ENCODE data around the gene PLXNC1. TPM values are rescaled to one million over a fixed set of nuclear protein-coding genes. Genes with fewer than 3 reads are reported as not detected.

The PLXNC1 gene
- total and polyA plus RNA-seq, 2 experiments from 2014 or later: 0.78 to 1.9 TPM

DNA sequence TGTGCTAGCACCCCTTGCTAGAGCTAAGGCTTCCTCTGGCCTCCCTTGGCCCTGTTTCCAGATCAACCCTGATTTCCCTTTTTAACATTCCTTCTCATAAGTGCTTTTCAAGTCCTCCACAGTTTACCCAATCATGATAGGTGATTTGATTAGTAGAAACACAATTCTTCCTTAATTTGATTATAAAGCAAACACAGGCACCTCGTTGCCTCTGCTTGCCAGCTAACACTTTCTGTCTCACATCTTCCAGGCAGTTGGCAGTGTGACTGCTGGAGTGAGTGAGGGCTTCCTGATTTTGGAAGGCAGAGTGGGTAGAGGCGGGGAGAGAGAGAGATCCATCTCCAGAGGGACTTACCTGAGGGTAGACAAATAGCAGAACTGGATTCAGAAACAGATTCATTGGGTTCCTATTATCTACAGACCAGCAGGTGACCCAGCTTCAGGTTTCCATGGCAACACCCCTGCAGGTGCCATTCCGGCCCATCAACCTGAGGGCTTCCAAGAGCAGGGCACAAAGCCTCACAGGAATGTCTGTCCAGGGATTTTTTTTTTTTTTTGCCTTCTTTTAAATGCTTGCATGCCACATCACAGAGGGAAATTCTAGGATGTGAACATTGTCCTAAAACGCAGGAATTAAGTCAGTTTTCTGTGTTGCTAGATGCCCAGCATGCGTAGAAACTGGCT is 77.7 kb downstream of the PLXNC1 start:
- H3F3A ChIP-seq (ENCODE audit: insufficient read depth): no peaks in the 10 kb centered on the region
- DNase-seq: no peak
- H3K27me3 ChIP-seq (replicated peaks; ENCODE audit: insufficient read depth): no peaks in the 10 kb centered on the region; the same call in 1 of the 2 replicates
- TF ChIP-seq EZH2phosphoT487 (IDR thresholded peaks at IDR 0.05; ENCODE audit: insufficient read depth, low read depth) (no peak), EZH2 (IDR thresholded peaks at IDR 0.05; ENCODE audit: insufficient read depth, poor library complexity, severe bottlenecking) (no peak)
- no peak overlapping the region for H3K9ac ChIP-seq
- H3K27ac ChIP-seq: no peak overlapping the region
- H2AFZ ChIP-seq: no peak overlapping the region
- no peak overlapping the region for H3K4me3 ChIP-seq
- H3K36me3 ChIP-seq (ENCODE audit: low read depth): no peaks in the 10 kb centered on the region
- no peaks in the 10 kb centered on the region for H3K9me3 ChIP-seq (ENCODE audit: low read depth)
- no peaks in the 10 kb centered on the region for H4K20me1 ChIP-seq (ENCODE audit: insufficient read depth)
- no peaks in the 10 kb centered on the region for H3K4me1 ChIP-seq (ENCODE audit: insufficient read depth)
- WGBS, 2 experiments (ENCODE audit: low coverage in 1 of 2, low lambda C conversion rate in 2 of 2, missing lambda C conversion rate in 2 of 2): 79 to 80% methylated on average over 5 of the region's 5 CpGs
- no peak overlapping the region for H3K4me2 ChIP-seq (ENCODE audit: unreplicated experiment)
- in situ Hi-C loops (cut with MboI): no loop called here
- no peaks in the 10 kb centered on the region for H3K9me2 ChIP-seq (ENCODE audit: insufficient read depth)
- no peaks in the 10 kb centered on the region for H3K79me2 ChIP-seq (ENCODE audit: insufficient read depth)

DNA sequence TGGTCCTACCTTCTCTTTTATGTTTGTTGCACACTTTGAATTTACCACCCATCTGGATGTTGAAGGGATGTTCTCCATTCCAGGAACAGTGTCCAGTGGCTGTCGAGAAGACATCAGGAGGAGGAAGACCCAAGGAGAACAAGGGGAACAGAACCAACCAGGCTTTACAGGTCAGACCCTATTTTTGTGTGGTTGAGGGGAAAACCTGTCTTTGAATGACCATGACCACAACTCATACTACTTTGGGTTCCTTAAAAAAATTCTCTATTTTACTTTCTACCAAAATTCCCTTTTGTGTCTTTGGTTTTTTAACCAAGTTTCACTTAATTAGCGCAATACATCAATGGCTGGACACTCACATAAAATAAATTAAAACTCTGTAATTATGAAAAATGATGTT is 78.7 kb downstream of the PLXNC1 start:
- H3F3A ChIP-seq (ENCODE audit: insufficient read depth): no peaks in the 10 kb centered on the region
- H3K9me2 ChIP-seq (ENCODE audit: insufficient read depth): no peaks in the 10 kb centered on the region
- H3K27ac ChIP-seq: no peak overlapping the region
- no peak overlapping the region for H2AFZ ChIP-seq
- no peaks in the 10 kb centered on the region for H3K36me3 ChIP-seq (ENCODE audit: low read depth)
- no peak overlapping the region for H3K4me2 ChIP-seq (ENCODE audit: unreplicated experiment)
- H3K27me3 ChIP-seq (replicated peaks; ENCODE audit: insufficient read depth): no peaks in the 10 kb centered on the region; the same call in 1 of the 2 replicates
- 67 to 78% methylated on average over 2 of the region's 2 CpGs for WGBS, 2 experiments (ENCODE audit: low coverage in 1 of 2, low lambda C conversion rate in 2 of 2, missing lambda C conversion rate in 2 of 2)
- DNase-seq: no peak
- no peaks in the 10 kb centered on the region for H3K79me2 ChIP-seq (ENCODE audit: insufficient read depth)
- TF ChIP-seq EZH2 (IDR thresholded peaks at IDR 0.05; ENCODE audit: insufficient read depth, poor library complexity, severe bottlenecking): no peak
- TF ChIP-seq EZH2phosphoT487 (IDR thresholded peaks at IDR 0.05; ENCODE audit: insufficient read depth, low read depth): no peak
- no peak overlapping the region for H3K9ac ChIP-seq
- H3K4me3 ChIP-seq: no peak overlapping the region
- H3K9me3 ChIP-seq (ENCODE audit: low read depth): no peaks in the 10 kb centered on the region
- no peaks in the 10 kb centered on the region for H4K20me1 ChIP-seq (ENCODE audit: insufficient read depth)
- no peaks in the 10 kb centered on the region for H3K4me1 ChIP-seq (ENCODE audit: insufficient read depth)
- in situ Hi-C loops (cut with MboI): no loop called here

DNA sequence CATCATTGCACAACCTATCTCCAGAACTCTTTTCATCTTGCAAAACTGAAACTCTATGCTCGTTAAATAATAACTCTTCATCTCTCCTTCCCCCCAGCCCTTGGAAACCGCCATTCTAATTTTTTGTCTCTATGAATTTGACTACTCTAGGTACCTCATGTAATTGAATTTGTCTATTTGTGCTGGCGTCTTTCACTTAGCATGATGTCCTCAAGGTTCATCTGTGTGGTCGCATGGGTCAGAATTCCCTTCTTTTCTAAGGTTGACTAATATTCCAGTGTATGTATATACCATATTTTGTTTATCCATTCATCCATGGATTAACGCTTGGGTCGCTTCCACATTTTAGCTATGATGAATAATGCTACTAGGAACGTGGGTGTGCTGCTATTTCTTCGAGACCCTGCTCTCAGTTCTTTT is 80.1 kb downstream of the PLXNC1 start:
- no peak for DNase-seq
- TF ChIP-seq EZH2 (IDR thresholded peaks at IDR 0.05; ENCODE audit: insufficient read depth, poor library complexity, severe bottlenecking): no peak
- no peak for TF ChIP-seq EZH2phosphoT487 (IDR thresholded peaks at IDR 0.05; ENCODE audit: insufficient read depth, low read depth)
- Histone ChIP-seq H4K20me1 (ENCODE audit: insufficient read depth) (no peaks in the 10 kb centered on the region), H3K9me2 (ENCODE audit: insufficient read depth) (no peaks in the 10 kb centered on the region), H2AFZ (no peak overlapping the region), H3K9me3 (ENCODE audit: low read depth) (no peaks in the 10 kb centered on the region), H3K27me3 (replicated peaks; ENCODE audit: insufficient read depth) (no peaks in the 10 kb centered on the region; the same call in 1 of the 2 replicates), H3K4me2 (ENCODE audit: unreplicated experiment) (no peak overlapping the region), H3K4me3 (no peak overlapping the region), H3K4me1 (ENCODE audit: insufficient read depth) (no peaks in the 10 kb centered on the region), H3K27ac (no peak overlapping the region), H3F3A (ENCODE audit: insufficient read depth) (no peaks in the 10 kb centered on the region), H3K79me2 (ENCODE audit: insufficient read depth) (no peaks in the 10 kb centered on the region), H3K36me3 (ENCODE audit: low read depth) (no peaks in the 10 kb centered on the region), H3K9ac (no peak overlapping the region)
- in situ Hi-C loops (cut with MboI): no loop called here
- WGBS, 2 experiments (ENCODE audit: low coverage in 1 of 2, low lambda C conversion rate in 2 of 2, missing lambda C conversion rate in 2 of 2): 90 to 96% methylated on average over 8 of the region's 8 CpGs

GRCh38 chr12:94229902-94230301 is 81.5 kb downstream of the PLXNC1 start:
- Histone ChIP-seq H2AFZ (no peak overlapping the region), H4K20me1 (ENCODE audit: insufficient read depth) (no peaks in the 10 kb centered on the region), H3K4me1 (ENCODE audit: insufficient read depth) (no peaks in the 10 kb centered on the region), H3K79me2 (ENCODE audit: insufficient read depth) (no peaks in the 10 kb centered on the region), H3K27ac (no peak overlapping the region), H3F3A (ENCODE audit: insufficient read depth) (no peaks in the 10 kb centered on the region), H3K9ac (no peak overlapping the region), H3K9me3 (ENCODE audit: low read depth) (no peaks in the 10 kb centered on the region), H3K36me3 (ENCODE audit: low read depth) (no peaks in the 10 kb centered on the region), H3K4me3 (no peak overlapping the region), H3K4me2 (ENCODE audit: unreplicated experiment) (no peak overlapping the region), H3K27me3 (replicated peaks; ENCODE audit: insufficient read depth) (no peaks in the 10 kb centered on the region; the same call in 1 of the 2 replicates), H3K9me2 (ENCODE audit: insufficient read depth) (no peaks in the 10 kb centered on the region)
- no peak for TF ChIP-seq EZH2 (IDR thresholded peaks at IDR 0.05; ENCODE audit: insufficient read depth, poor library complexity, severe bottlenecking)
- no peak for TF ChIP-seq EZH2phosphoT487 (IDR thresholded peaks at IDR 0.05; ENCODE audit: insufficient read depth, low read depth)
- in situ Hi-C loops (cut with MboI): no loop called here
- 65 to 84% methylated on average over 4 of the region's 4 CpGs for WGBS, 2 experiments (ENCODE audit: low coverage in 1 of 2, low lambda C conversion rate in 2 of 2, missing lambda C conversion rate in 2 of 2)
- DNase-seq: no peak
